Psoas muscle (tissue), 8 donors: ENCODE results near the gene IFI30. TPM values are rescaled to one million over a fixed set of nuclear protein-coding genes. Genes with fewer than 3 reads are reported as not detected.

Experiments
- ATAC-seq, 4 donors: fragments of 200-7000 bp; cut with Tn5 transposase; one replicate each; pipeline ENCODE4 v1.9.1; 2020; ENCODE audit warnings: moderate library complexity in 3 of 4, mild to moderate bottlenecking in 2 of 4
- DNase-seq, 2 donors: peaks; one replicate each; pipeline ENCODE4 v3.0.0-alpha.2; 2020
- H3K27ac ChIP-seq: fragments of 200-600 bp; one replicate; pipeline ENCODE4 v1.8.0; 2022
- H3K27me3 ChIP-seq, 3 donors: fragments of 200-600 bp in 1 of 3; one replicate each; pipeline versions ENCODE4 v1.6.1 to v1.8.0; 2013 to 2022; ENCODE audit warnings: low read length in 2 of 3, mild to moderate bottlenecking in 2 of 3, moderate library complexity in 1 of 3; ENCODE audit not compliant: insufficient read depth in 3 of 3
- H3K36me3 ChIP-seq, 2 donors: fragments of 200-600 bp in 1 of 2; one replicate each; pipeline versions ENCODE4 v1.6.1 to v1.8.0; 2013 to 2022; ENCODE audit warnings: low read depth in 1 of 2, mild to moderate bottlenecking in 1 of 2, moderate library complexity in 1 of 2; ENCODE audit not compliant: insufficient read depth in 1 of 2
- H3K4me1 ChIP-seq: fragments of 200-600 bp; one replicate; pipeline ENCODE4 v1.8.0; 2022
- H3K4me3 ChIP-seq: fragments of 200-600 bp; one replicate; pipeline ENCODE4 v1.8.0; 2022; ENCODE audit warnings: mild to moderate bottlenecking
- H3K9me3 ChIP-seq: fragments of 200-600 bp; one replicate; pipeline ENCODE4 v1.8.0; 2022
- CTCF ChIP-seq: fragments of 200-600 bp; IDR thresholded peaks from one replicate; pipeline ENCODE4 v1.8.0; 2022; ENCODE audit warnings: antibody characterized with exemption
- WGBS, 3 donors: extraction: QIAGEN DNeasy Blood & Tissue Kit; methylation state at CpG; one replicate each; pipeline versions ENCODE4 v1.1.6 to v1.1.7; 2013; 5-methylcytosine and 5-hydroxymethylcytosine counted together
- intact Hi-C, 2 donors: fragments of 100-400 bp; cut with DNase I; formaldehyde crosslinking; loops; one replicate each; pipeline versions ENCODE4 v1.11.0 to v1.14.2; 2022
- polyA plus RNA-seq, 3 donors: library from polyadenylated mRNA; stranded (reverse); fragments of 200-250 nt; gene quantifications; one replicate each; pipeline ENCODE4 v1.2.3, GENCODE V29; 2013
- total RNA-seq, 4 donors: library from RNA; stranded (reverse); fragmentation: NEBNext Ultra II Directional in 2 of 4; extraction: Animal tissue kit (Norgen Biotek cat#: 25700) in 2 of 4; gene quantifications; one replicate each; pipeline versions ENCODE4 v1.2.1 to v1.2.4, GENCODE V29; 2021 to 2023
- donor health status: healthy with polysubstance abuse.
- donor health status: DM: no; HTN: no; CAD: no; lungs with moderate emphysema.
- donor health status: Bipolar disorder and iron deficiency.
- donor health status: healthy.
- donor health status: DM: yes; HTN: yes; CAD: no.
- donor health status: DM: no; HTN: no; CAD: no.
- donor health status: DM: no; HTN: no; CAD: no.
- donor health status: DM: yes; HTN: yes; CAD: no.

IFI30 gene
- total and polyA plus RNA-seq, 7 donors, result 1.4 to 21.5 (median 10.1) TPM

GRCh38 chr19:18214779-18215433 lies 41.3 kb downstream of the IFI30 start:
- no peak overlapping the region for H3K27ac ChIP-seq
- no peaks in the 10 kb centered on the region for H3K4me1 ChIP-seq
- H3K4me3 ChIP-seq, result no peak overlapping the region
- intact Hi-C loops, result no loop called here
- no peak for TF ChIP-seq CTCF
- H3K27me3 ChIP-seq, result no peaks in the 10 kb centered on the region
- DNase-seq (no peak), ATAC-seq (no peak)
- no peaks in the 10 kb centered on the region for H3K36me3 ChIP-seq
- H3K9me3 ChIP-seq, result no peaks in the 10 kb centered on the region
- 66 to 79% (median 67%) methylated on average over 7 of the region's 7 CpGs for WGBS, 3 donors

DNA sequence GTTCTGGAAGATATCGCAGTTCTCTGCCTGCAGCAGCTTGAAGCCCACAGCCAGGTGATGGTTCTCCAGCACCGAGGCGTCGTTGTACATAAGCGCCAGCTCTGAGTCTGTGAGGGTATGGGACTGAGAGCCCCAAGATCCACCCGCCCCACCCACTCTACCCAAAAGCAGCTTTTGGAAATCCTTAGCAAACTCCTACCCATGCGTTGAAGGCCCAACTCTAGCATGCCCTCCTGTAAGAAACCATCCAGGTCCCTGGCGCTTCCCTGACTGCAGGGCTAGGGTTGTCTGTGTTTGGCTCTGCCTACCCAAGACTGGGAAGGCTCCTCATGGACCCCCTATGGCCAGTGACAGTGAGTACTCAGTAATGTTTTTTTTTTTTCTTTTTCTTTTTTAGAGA lies 43.2 kb downstream of the IFI30 start:
- DNase-seq, result no peak
- 91 to 96% (median 96%) methylated on average over 8 of the region's 8 CpGs for WGBS, 3 donors
- Histone ChIP-seq H3K4me1 (no peaks in the 10 kb centered on the region), H3K27me3 (peaks cover 0 to 3% (median 0%) of the 10 kb centered on the region in 3 donors), H3K27ac (no peak overlapping the region), H3K36me3 (no peaks in the 10 kb centered on the region), H3K4me3 (no peak overlapping the region), H3K9me3 (no peaks in the 10 kb centered on the region)
- intact Hi-C loops, result no loop called here
- TF ChIP-seq CTCF, result no peak
- no peak for ATAC-seq

DNA sequence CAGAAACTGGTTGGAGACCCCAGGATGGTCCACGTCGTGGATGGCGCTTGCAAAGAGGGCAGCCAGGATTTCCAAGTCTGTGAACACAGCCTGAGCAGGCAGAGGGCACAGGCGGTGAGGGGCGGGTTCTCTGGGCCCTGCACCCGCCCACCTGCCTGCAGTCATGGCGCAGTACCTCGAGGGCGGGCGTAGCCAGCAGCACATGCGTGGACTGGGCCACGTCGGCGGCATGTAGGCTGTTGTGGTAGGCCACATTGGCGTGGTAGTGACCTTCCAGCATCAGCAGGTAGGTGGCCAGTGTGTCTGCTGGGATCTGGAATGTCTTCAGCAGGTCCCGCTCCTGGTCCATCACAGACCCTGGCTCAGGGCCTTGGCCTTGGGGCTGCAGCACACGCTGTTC lies 44.5 kb downstream of the IFI30 start:
- no peaks in the 10 kb centered on the region for H3K36me3 ChIP-seq
- ATAC-seq (no peak), DNase-seq (no peak)
- H3K4me1 ChIP-seq, result no peaks in the 10 kb centered on the region
- H3K27me3 ChIP-seq, result peaks cover 0 to 3% (median 0%) of the 10 kb centered on the region in 3 donors
- TF ChIP-seq CTCF, result no peak
- H3K4me3 ChIP-seq, result no peak overlapping the region
- intact Hi-C loops, result no loop called here
- H3K9me3 ChIP-seq, result no peaks in the 10 kb centered on the region
- H3K27ac ChIP-seq, result no peak overlapping the region
- WGBS, 3 donors, result 82 to 89% (median 82%) methylated on average over 17 of the region's 17 CpGs

GRCh38 chr19:18218600-18218999 lies 45.0 kb downstream of the IFI30 start:
- H3K27ac ChIP-seq, result no peak overlapping the region
- ATAC-seq (no peak), DNase-seq (no peak)
- no peaks in the 10 kb centered on the region for H3K4me1 ChIP-seq
- intact Hi-C loops, result no loop called here
- H3K27me3 ChIP-seq, result peaks cover 0 to 3% (median 0%) of the 10 kb centered on the region in 3 donors
- no peak overlapping the region for H3K4me3 ChIP-seq
- WGBS, 3 donors, result 87 to 97% (median 89%) methylated on average over 3 of the region's 3 CpGs
- no peaks in the 10 kb centered on the region for H3K9me3 ChIP-seq
- no peaks in the 10 kb centered on the region for H3K36me3 ChIP-seq
- TF ChIP-seq CTCF, result no peak
